HCT116 (cell line): Measurements from ENCODE around the gene SHROOM1. TPM values are rescaled to one million over a fixed set of nuclear protein-coding genes. Genes with fewer than 3 reads are reported as not detected.
A peak's percentile ranks its signal among the peaks of the same experiment; 100 is the strongest.

Experiments
- ATAC-seq: fragments of 200-7000 bp; cut with Tn5 transposase; 2 replicates; pipeline ENCODE4 v1.9.1; 2020; ENCODE audit warnings: mild to moderate bottlenecking, moderate library complexity
- BruUV-seq: library from RNA; stranded (reverse); fragments of 400-500 nt; replicated peaks from 2 replicates; lab custom pipeline; 2021; lab: Mats Ljungman, UMichigan
- CTCF ChIA-PET: fragments of 300-600 bp; sonication (Branson Sonifier 250); formaldehyde crosslinking; loops from one replicate; lab custom pipeline; 2021; ENCODE audit warnings: antibody characterized with exemption; lab: Charles Lee
- POLR2A ChIA-PET: fragments of 300-600, 350-600 bp; sonication (Branson Sonifier 250); formaldehyde crosslinking; loops from one replicate; lab custom pipeline; 2021; ENCODE audit warnings: antibody characterized with exemption; lab: Charles Lee
- RAD21 ChIA-PET, 2 experiments: fragments of 300-600 bp; sonication (Branson Sonifier 250); formaldehyde crosslinking; loops; one replicate each; lab custom pipeline; 2023; ENCODE audit warnings: low total read pairs in 2 of 2; ENCODE audit not compliant: uncharacterized antibody in 2 of 2, unreplicated experiment in 2 of 2, low non-redundant PET in 1 of 2; lab: Charles Lee
- DNase-seq: peaks from one replicate; pipeline ENCODE4 v3.0.0-alpha.2; 2010; ENCODE audit warnings: low read depth, low spot score
- H2AFZ ChIP-seq: fragments of 200-600 bp; shearing (Covaris generic), sonication (generic); 2 replicates; pipeline ENCODE4 v1.6.1; 2017; ENCODE audit warnings: low read depth, mixed run types, mixed read lengths, antibody characterized with exemption, low read length; ENCODE audit not compliant: poor library complexity, severe bottlenecking
- H3K27ac ChIP-seq: 2 replicates; pipeline ENCODE4 v1.5.1; 2012; ENCODE audit warnings: low read depth, low read length
- H3K27me3 ChIP-seq: fragments of 200-600 bp; sonication (generic); 2 replicates; pipeline ENCODE4 v1.6.1; 2016; ENCODE audit warnings: mixed run types, low read length, mixed read lengths; ENCODE audit not compliant: insufficient read depth
- H3K36me3 ChIP-seq, 2 experiments: fragments of 200-500 bp in 1 of 2; fragments of 200-600 bp in 1 of 2; sonication (Bioruptor generic) in 1 of 2; sonication (generic) in 1 of 2; 2 replicates each; pipeline versions ENCODE4 v1.5.1 to v1.6.1; 2014 to 2016; ENCODE audit warnings: low read length in 2 of 2, inconsistent platforms in 1 of 2, mixed read lengths in 1 of 2, mixed run types in 1 of 2; ENCODE audit not compliant: insufficient read depth in 2 of 2, control insufficient read depth in 1 of 2
- H3K4me1 ChIP-seq, 2 experiments: fragments of 200-600 bp in 1 of 2; sonication (generic) in 1 of 2; 2 replicates each; pipeline versions ENCODE4 v1.5.1 to v1.6.1; 2012 to 2017; ENCODE audit warnings: low read length in 2 of 2, inconsistent platforms in 1 of 2, mild to moderate bottlenecking in 1 of 2, mixed read lengths in 1 of 2, mixed run types in 1 of 2, moderate library complexity in 1 of 2; ENCODE audit not compliant: insufficient read depth in 2 of 2, control insufficient read depth in 1 of 2
- H3K4me2 ChIP-seq: fragments of 200-600 bp; sonication (generic); 2 replicates; pipeline ENCODE4 v1.6.1; 2017; ENCODE audit warnings: mixed run types, low read length, mixed read lengths
- H3K4me3 ChIP-seq, 2 experiments: fragments of 200-600 bp in 1 of 2; sonication (generic) in 1 of 2; replicated peaks in 1 of 2; 2 replicates each; pipeline ENCODE4 v1.5.1; 2011 to 2016; ENCODE audit warnings: low read length in 2 of 2, control low read depth in 1 of 2, low read depth in 1 of 2, mild to moderate bottlenecking in 1 of 2, mixed read lengths in 1 of 2, mixed run types in 1 of 2
- H3K79me2 ChIP-seq: fragments of 200-600 bp; sonication (generic); 2 replicates; pipeline ENCODE4 v1.6.1; 2017; ENCODE audit warnings: mild to moderate bottlenecking, mixed run types, low read length, moderate library complexity, mixed read lengths; ENCODE audit not compliant: insufficient read depth
- H3K9ac ChIP-seq: fragments of 200-600 bp; sonication (generic); 2 replicates; pipeline ENCODE4 v1.6.1; 2016; ENCODE audit warnings: low read length, mixed read lengths
- H3K9me2 ChIP-seq: fragments of 200-600 bp; sonication (generic), shearing (Covaris generic); 2 replicates; pipeline ENCODE4 v1.6.1; 2017; ENCODE audit warnings: mixed run types, mild to moderate bottlenecking, moderate library complexity; ENCODE audit not compliant: insufficient read depth
- H3K9me3 ChIP-seq, 2 experiments: fragments of 200-500 bp in 1 of 2; fragments of 200-600 bp in 1 of 2; sonication (Bioruptor generic) in 1 of 2; sonication (generic) in 1 of 2; 2 replicates each; pipeline ENCODE4 v1.6.1; 2014 to 2017; ENCODE audit warnings: low read length in 2 of 2, mixed read lengths in 2 of 2, inconsistent platforms in 1 of 2, low read depth in 1 of 2, mild to moderate bottlenecking in 1 of 2, mixed run types in 1 of 2, moderate library complexity in 1 of 2; ENCODE audit not compliant: control insufficient read depth in 1 of 2, insufficient read depth in 1 of 2
- H4K20me1 ChIP-seq: fragments of 200-600 bp; sonication (generic), shearing (Covaris generic); 2 replicates; pipeline ENCODE4 v1.6.1; 2017; ENCODE audit warnings: mixed run types, mild to moderate bottlenecking, moderate library complexity; ENCODE audit not compliant: insufficient read depth
- CTCF ChIP-seq, 3 experiments: fragments of 200-600 bp in 1 of 3; sonication (generic) in 1 of 3; IDR thresholded peaks in 2 of 3; conservative IDR thresholded peaks in 1 of 3; 2 replicates each; pipeline ENCODE4 v1.5.1; 2012 to 2017; ENCODE audit warnings: low read depth in 2 of 3, low read length in 2 of 3, antibody characterized with exemption in 1 of 3, borderline replicate concordance in 1 of 3, control low read depth in 1 of 3, mild to moderate bottlenecking in 1 of 3, mixed read lengths in 1 of 3, mixed run types in 1 of 3, moderate library complexity in 1 of 3; ENCODE audit not compliant: insufficient read depth in 1 of 3
- MAX ChIP-seq: IDR thresholded peaks from 2 replicates; pipeline ENCODE4 v1.6.1; 2012
- RAD21 ChIP-seq: IDR thresholded peaks from 2 replicates; pipeline ENCODE4 v1.6.1; 2012; ENCODE audit warnings: low read depth, mild to moderate bottlenecking
- YY1 ChIP-seq: IDR thresholded peaks from 2 replicates; pipeline ENCODE4 v1.6.1; 2011; ENCODE audit warnings: low read length, low read depth, moderate library complexity, mild to moderate bottlenecking; ENCODE audit not compliant: insufficient replicate concordance; ENCODE audit errors: extremely low read depth
- ZBTB33 ChIP-seq: IDR thresholded peaks from 2 replicates; pipeline ENCODE4 v1.6.1; 2011; ENCODE audit warnings: mild to moderate bottlenecking, low read length, moderate library complexity; ENCODE audit not compliant: insufficient replicate concordance; ENCODE audit errors: extremely low read depth
- ZFX ChIP-seq: fragments of 450-650 bp; IDR thresholded peaks from 2 replicates; pipeline ENCODE4 v1.6.1; 2017
- intact Hi-C: fragments of 100-400 bp; cut with micrococcal nuclease; formaldehyde crosslinking; loops from 2 replicates; pipeline ENCODE4 v1.10.0; 2022
- total RNA-seq: library from RNA; stranded (reverse); gene quantifications from one replicate; pipeline ENCODE4 v1.2.1, GENCODE V29; 2021; ENCODE audit not compliant: unreplicated experiment

Gene SHROOM1
- total RNA-seq, 1 experiment from 2014 or later = 9.5 TPM

- H3K79me2 ChIP-seq = peaks cover 6% of the 10 kb centered on the region; the same call in 1 of the 2 replicates
- ChIA-PET POLR2A (interaction anchor here (1.7 kb wide), 1 partner anchor 36 kb away, joined by 5 read pairs; the partner anchor contains the start of genes GDF9 and UQCRQ), CTCF (interaction anchor here (1.3 to 3.9 kb wide), 3 partner anchors 10 to 34 kb away, joined by 3 to 31 read pairs (median 5); no protein-coding TSS in a partner anchor), RAD21 (no interaction called here)
- peaks cover 12 to 19% of the 10 kb centered on the region in 2 experiments; a peak in 3 of 4 replicates for H3K4me1 ChIP-seq
- peak overlapping the region; percentile 65 to 73 for H3K4me3 ChIP-seq
- TF ChIP-seq CTCF (IDR thresholded peaks at IDR 0.05 in 2 of 3, conservative IDR thresholded peaks at IDR 0.05 in 1 of 3; ENCODE audit: borderline replicate concordance in 1 of 3, insufficient read depth in 1 of 3, low read depth in 2 of 3, low read length in 2 of 3) (peak; percentile 54 to 91 (median 72)), ZFX (no peak; the same call in 1 of the 2 replicates), RAD21 (peak; percentile 86), MAX (peak; percentile 73; the same call in 1 of the 2 replicates), YY1 (peak; percentile 56), ZBTB33 (no peak)
- DNase-seq (peak; percentile 38), ATAC-seq (peak; percentile 82)
- H3K4me2 ChIP-seq = peak overlapping the region; percentile 93
- no peak overlapping the region for H2AFZ ChIP-seq
- H3K36me3 ChIP-seq = no peaks in the 10 kb centered on the region
- H3K27ac ChIP-seq = peak overlapping the region; percentile 75
- no peaks in the 10 kb centered on the region for H3K9me3 ChIP-seq
- H4K20me1 ChIP-seq = no peaks in the 10 kb centered on the region
- H3K9ac ChIP-seq = peak overlapping the region; percentile 79
- no peaks in the 10 kb centered on the region for H3K9me2 ChIP-seq
- no TSS peak for BruUV-seq
- intact Hi-C loops = loop anchor here (1.0 kb wide), 1 partner anchor 53 kb away; no protein-coding TSS in a partner anchor
- no peaks in the 10 kb centered on the region for H3K27me3 ChIP-seq
Observed at GRCh38 chr5:132829742-132830435, 558 bp downstream of the SHROOM1 start.
